K562 treated with DMSO at 1 percent for 12 hours (cell line): ENCODE measurements around the gene ELF4. TPM values are rescaled to one million over a fixed set of nuclear protein-coding genes. Genes with fewer than 3 reads are reported as not detected.

Experiments
- total RNA-seq: library from RNA; unstranded; fragments of 300-600 nt; gene quantifications from 2 replicates; pipeline ENCODE4 v1.2.3, GENCODE V29; 2022; ENCODE audit not compliant: insufficient read depth

The ELF4 gene
- 21.2 and 51.1 TPM in 2 replicates for total RNA-seq

GRCh38 chrX:130110379-130111219 lies at the start of gene ELF4:
Gene ELF4 (minus strand): TSS chrX:130110497. CDS start chrX:130081330, 29,167 bp downstream.

Other genes with a start within 250 kb of the ELF4 start
- gene UTP14A, start 204.3 kb downstream of the ELF4 start, total RNA-seq, result 14.1 and 16.8 TPM in 2 replicates
- 5.0 and 22.5 TPM in 2 replicates for gene BCORL1, start 127.9 kb downstream of the ELF4 start, total RNA-seq
- gene AIFM1, start 55.3 kb upstream of the ELF4 start, total RNA-seq, result 73.2 and 91.3 TPM in 2 replicates
- gene RAB33A, start 61.5 kb upstream of the ELF4 start, total RNA-seq, result not detected in 2 replicates
- gene ZNF280C, start 158.4 kb upstream of the ELF4 start, total RNA-seq, result 0.81 and 4.0 TPM in 2 replicates
- 12.6 and 23.7 TPM in 2 replicates for gene SLC25A14, start 229.4 kb upstream of the ELF4 start, total RNA-seq